HepG2 (cell line): ENCODE measurements around the gene SLC4A2.

ENCODE experiments used
- CREM ChIP-seq, 2 experiments: sonication (generic) in 1 of 2; formaldehyde crosslinking in 1 of 2; IDR thresholded peaks; 2 replicates each; pipeline versions ENCODE4 v1.4.0 to v1.6.1; 2016 to 2020; ENCODE audit warnings: antibody characterized with exemption in 1 of 2, mild to moderate bottlenecking in 1 of 2, missing genetic modification reagents in 1 of 2
- KDM1A ChIP-seq: IDR thresholded peaks from 2 replicates; pipeline ENCODE4 v1.6.1; 2016; ENCODE audit warnings: missing compliant biosample characterization
- MIER3 ChIP-seq: IDR thresholded peaks from 2 replicates; pipeline ENCODE4 v1.6.1; 2016; ENCODE audit warnings: missing compliant biosample characterization, borderline replicate concordance
- ZFP36 ChIP-seq: fragments of 150-350 bp; IDR thresholded peaks from 2 replicates; pipeline ENCODE4 v1.6.1; 2018; ENCODE audit warnings: borderline replicate concordance, low read length, low read depth; ENCODE audit not compliant: partially characterized antibody
- ZNF143 ChIP-seq: sonication (generic); formaldehyde crosslinking; IDR thresholded peaks from 2 replicates; pipeline ENCODE4 v1.4.0; 2020; ENCODE audit warnings: missing genetic modification reagents

DNA sequence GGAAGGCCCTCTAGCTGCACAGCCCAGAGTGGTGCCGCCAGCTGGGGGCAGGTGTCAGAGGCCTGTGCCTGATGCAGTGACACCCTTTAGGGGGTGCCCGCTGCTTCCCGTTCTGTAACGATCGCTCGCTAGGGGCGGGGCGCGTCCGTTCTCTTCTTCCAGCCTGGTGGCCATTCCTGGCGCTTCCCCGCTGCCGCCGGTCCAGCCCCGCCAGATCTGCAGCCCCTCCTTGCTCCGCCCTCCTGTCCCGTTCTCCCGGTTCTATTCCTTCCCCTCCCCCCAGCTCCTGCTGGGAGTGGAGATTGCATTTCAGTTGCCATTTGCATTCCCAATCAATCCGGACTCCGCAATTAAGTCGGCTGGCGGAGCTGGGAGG lies 66.1 kb downstream of the SLC4A2 start:
- no peak for TF ChIP-seq KDM1A
- no peak for TF ChIP-seq ZFP36
- TF ChIP-seq CREM (IDR thresholded peaks at IDR 0.05) = no peak
- no peak for TF ChIP-seq CREM (CRISPR knock-in tag; IDR thresholded peaks at IDR 0.05)
- TF ChIP-seq MIER3 (CRISPR knock-in tag) = no peak
- TF ChIP-seq ZNF143 (CRISPR knock-in tag) = no peak
